Measurements from ENCODE around the gene UBR2. TPM values are rescaled to one million over a fixed set of nuclear protein-coding genes. Genes with fewer than 3 reads are reported as not detected.

The UBR2 gene
- total RNA-seq, 2 experiments from 2014 or later: 31.4 to 32.5 TPM

GRCh38 chr6:42711930-42712329 lies 148.1 kb downstream of the UBR2 start:
- H3K4me3 Mint-ChIP-seq: no peak overlapping the region
- CTCF ChIA-PET: no interaction called here
- DNase-seq: no peak
- H3K27ac Mint-ChIP-seq: no peak overlapping the region
- peaks cover 10% of the 10 kb centered on the region for H3K9me3 Mint-ChIP-seq
- H3K36me3 Mint-ChIP-seq: no peaks in the 10 kb centered on the region
- intact Hi-C loops (cut with micrococcal nuclease): no loop called here
- POLR2A ChIA-PET: no interaction called here
- no peaks in the 10 kb centered on the region for H3K4me1 Mint-ChIP-seq (ENCODE audit: low read depth)
- H3K27me3 Mint-ChIP-seq: no peaks in the 10 kb centered on the region

GRCh38 chr6:42714098-42714761 lies 150.4 kb downstream of the UBR2 start:
- Mint-ChIP-seq H3K27me3 (no peaks in the 10 kb centered on the region), H3K36me3 (no peaks in the 10 kb centered on the region), H3K9me3 (peaks cover 10% of the 10 kb centered on the region), H3K4me3 (no peak overlapping the region), H3K27ac (no peak overlapping the region), H3K4me1 (ENCODE audit: low read depth) (no peaks in the 10 kb centered on the region)
- ChIA-PET CTCF (interaction anchor here (1.3 kb wide), 1 partner anchor 12 kb away, joined by 4 read pairs; no protein-coding TSS in a partner anchor), POLR2A (interaction anchor here (0.7 kb wide), 1 partner anchor 13 kb away, joined by 3 read pairs; no protein-coding TSS in a partner anchor)
- intact Hi-C loops (cut with micrococcal nuclease): no loop called here
- DNase-seq: no peak

- ChIA-PET CTCF (interaction anchor here (1.3 kb wide), 1 partner anchor 10 kb away, joined by 5 read pairs; no protein-coding TSS in a partner anchor), POLR2A (no interaction called here)
- Mint-ChIP-seq H3K27me3 (no peaks in the 10 kb centered on the region), H3K4me3 (no peak overlapping the region), H3K9me3 (peaks cover 10% of the 10 kb centered on the region), H3K36me3 (no peaks in the 10 kb centered on the region), H3K27ac (no peak overlapping the region), H3K4me1 (ENCODE audit: low read depth) (no peaks in the 10 kb centered on the region)
- DNase-seq: no peak
- intact Hi-C loops (cut with micrococcal nuclease): no loop called here
Measured at GRCh38 chr6:42715871-42716270, 152.0 kb downstream of the UBR2 start.

- CTCF ChIA-PET: no interaction called here
- Mint-ChIP-seq H3K9me3 (no peaks in the 10 kb centered on the region), H3K27me3 (no peaks in the 10 kb centered on the region), H3K36me3 (no peaks in the 10 kb centered on the region), H3K4me3 (no peak overlapping the region), H3K27ac (no peak overlapping the region), H3K4me1 (ENCODE audit: low read depth) (peaks cover under 1% of the 10 kb centered on the region)
- no peak for DNase-seq
- intact Hi-C loops (cut with micrococcal nuclease): no loop called here
- POLR2A ChIA-PET: no interaction called here
Measured at GRCh38 chr6:42720739-42721138, 156.9 kb downstream of the UBR2 start.

- Mint-ChIP-seq H3K27me3 (no peaks in the 10 kb centered on the region), H3K36me3 (no peaks in the 10 kb centered on the region), H3K9me3 (no peaks in the 10 kb centered on the region), H3K27ac (no peak within 1 kb of the TSS), H3K4me3 (no peak within 1 kb of the TSS), H3K4me1 (ENCODE audit: low read depth) (peaks cover 16% of the 10 kb centered on the region)
- DNase-seq: no peak
- CTCF ChIA-PET: interaction anchor here (0.6 to 1.0 kb wide), 2 partner anchors 30 to 185 kb away, joined by 3 read pairs; no protein-coding TSS in a partner anchor
- POLR2A ChIA-PET: no interaction called here
- intact Hi-C loops (cut with micrococcal nuclease): no loop called here
Measured at GRCh38 chr6:42722497-42722896, 158.7 kb downstream of the UBR2 start, which contains the start of gene PRPH2. TSS of gene PRPH2 (minus strand) at chr6:42722597. CDS start at chr6:42722334, 263 bp downstream.

GRCh38 chr6:42724825-42725224 lies 161.0 kb downstream of the UBR2 start:
- Mint-ChIP-seq H3K9me3 (no peaks in the 10 kb centered on the region), H3K27ac (no peak overlapping the region), H3K4me3 (no peak overlapping the region), H3K36me3 (no peaks in the 10 kb centered on the region), H3K4me1 (ENCODE audit: low read depth) (peaks cover 20% of the 10 kb centered on the region), H3K27me3 (no peaks in the 10 kb centered on the region)
- intact Hi-C loops (cut with micrococcal nuclease): loop anchor here (5.0 kb wide), 4 partner anchors 33 to 172 kb away; partner anchors contain the start of gene BICRAL
- ChIA-PET CTCF (interaction anchor here (1.6 to 4.1 kb wide), 2 partner anchors 63 to 66 kb away, joined by 3 to 88 read pairs; no protein-coding TSS in a partner anchor), POLR2A (no interaction called here)
- no peak for DNase-seq

- POLR2A ChIA-PET: interaction anchor here (1.3 to 2.5 kb wide), 4 partner anchors 20 to 88 kb away, joined by 3 to 15 read pairs (median 4); partner anchors contain the start of gene TBCC
- CTCF ChIA-PET: interaction anchor here (0.5 to 4.1 kb wide), 40 partner anchors 8 to 512 kb away, joined by 3 to 88 read pairs (median 4); partner anchors contain the start of genes CNPY3, RPL7L1 and TBCC
- H3K4me3 Mint-ChIP-seq: peak overlapping the region; percentile 77
Measured at GRCh38 chr6:42726026-42726425, 162.2 kb downstream of the UBR2 start.

GRCh38 chr6:42726485-42727086 lies 162.8 kb downstream of the UBR2 start:
- DNase-seq: peak; percentile 80
- Mint-ChIP-seq H3K4me1 (ENCODE audit: low read depth) (peaks cover 20% of the 10 kb centered on the region), H3K4me3 (peak overlapping the region; percentile 77), H3K27ac (peak overlapping the region; percentile 93), H3K9me3 (no peaks in the 10 kb centered on the region), H3K27me3 (no peaks in the 10 kb centered on the region), H3K36me3 (no peaks in the 10 kb centered on the region)
- intact Hi-C loops (cut with micrococcal nuclease): loop anchor here (1.0 to 5.0 kb wide), 7 partner anchors 20 to 171 kb away; partner anchors contain the start of genes BICRAL, RPL7L1 and TBCC
- ChIA-PET POLR2A (interaction anchor here (1.3 to 2.5 kb wide), 4 partner anchors 19 to 89 kb away, joined by 3 to 15 read pairs (median 4); partner anchors contain the start of gene TBCC), CTCF (interaction anchor here (0.5 to 4.1 kb wide), 47 partner anchors 8 to 512 kb away, joined by 3 to 88 read pairs (median 4); partner anchors contain the start of genes CNPY3, RPL7L1 and TBCC)

More at GRCh38 chr6:42726026-42726425, 162.2 kb downstream of the UBR2 start:
- H3K4me1 Mint-ChIP-seq (ENCODE audit: low read depth): peaks cover 20% of the 10 kb centered on the region
- intact Hi-C loops (cut with micrococcal nuclease): loop anchor here (1.0 to 5.0 kb wide), 7 partner anchors 20 to 171 kb away; partner anchors contain the start of genes BICRAL, RPL7L1 and TBCC
- peak overlapping the region; percentile 93 for H3K27ac Mint-ChIP-seq
- no peak for DNase-seq
- no peaks in the 10 kb centered on the region for H3K9me3 Mint-ChIP-seq
- no peaks in the 10 kb centered on the region for H3K27me3 Mint-ChIP-seq
- H3K36me3 Mint-ChIP-seq: no peaks in the 10 kb centered on the region

GRCh38 chr6:42727087-42727611 lies 163.3 kb downstream of the UBR2 start:
- DNase-seq: peak; percentile 16
- Mint-ChIP-seq H3K4me3 (peak overlapping the region; percentile 77), H3K27ac (peak overlapping the region; percentile 93), H3K36me3 (no peaks in the 10 kb centered on the region), H3K4me1 (ENCODE audit: low read depth) (peaks cover 20% of the 10 kb centered on the region), H3K27me3 (no peaks in the 10 kb centered on the region), H3K9me3 (no peaks in the 10 kb centered on the region)
- ChIA-PET POLR2A (interaction anchor here (0.5 to 2.5 kb wide), 6 partner anchors 13 to 90 kb away, joined by 3 to 15 read pairs (median 4); partner anchors contain the start of gene TBCC), CTCF (interaction anchor here (0.8 to 4.1 kb wide), 31 partner anchors 10 to 513 kb away, joined by 3 to 88 read pairs (median 4); partner anchors contain the start of genes RPL7L1 and TBCC)
- intact Hi-C loops (cut with micrococcal nuclease): loop anchor here (5.0 kb wide), 4 partner anchors 35 to 170 kb away; partner anchors contain the start of gene BICRAL

- ChIA-PET CTCF (interaction anchor here (0.8 to 4.1 kb wide), 19 partner anchors 9 to 416 kb away, joined by 3 to 88 read pairs (median 4); partner anchors contain the start of genes RPL7L1 and TBCC), POLR2A (interaction anchor here (0.5 to 2.5 kb wide), 3 partner anchors 13 to 43 kb away, joined by 3 to 15 read pairs (median 3); partner anchors contain the start of gene TBCC)
- no peak overlapping the region for H3K4me3 Mint-ChIP-seq
- DNase-seq: no peak
- no peak overlapping the region for H3K27ac Mint-ChIP-seq
- no peaks in the 10 kb centered on the region for H3K36me3 Mint-ChIP-seq
- H3K9me3 Mint-ChIP-seq: no peaks in the 10 kb centered on the region
- peaks cover 20% of the 10 kb centered on the region for H3K4me1 Mint-ChIP-seq (ENCODE audit: low read depth)
- H3K27me3 Mint-ChIP-seq: no peaks in the 10 kb centered on the region
- intact Hi-C loops (cut with micrococcal nuclease): loop anchor here (5.0 kb wide), 4 partner anchors 35 to 170 kb away; partner anchors contain the start of gene BICRAL
Measured at GRCh38 chr6:42727627-42728026, 163.8 kb downstream of the UBR2 start.

- H3K4me3 Mint-ChIP-seq: no peak overlapping the region
- ChIA-PET POLR2A (interaction anchor here (0.6 to 1.6 kb wide), 4 partner anchors 16 to 53 kb away, joined by 3 to 4 read pairs (median 3); partner anchors contain the start of gene TBCC), CTCF (interaction anchor here (1.6 kb wide), 1 partner anchor 68 kb away, joined by 6 read pairs; no protein-coding TSS in a partner anchor)
- peaks cover 20% of the 10 kb centered on the region for H3K4me1 Mint-ChIP-seq (ENCODE audit: low read depth)
- no peaks in the 10 kb centered on the region for H3K9me3 Mint-ChIP-seq
- DNase-seq: no peak
- H3K27me3 Mint-ChIP-seq: no peaks in the 10 kb centered on the region
- no peaks in the 10 kb centered on the region for H3K36me3 Mint-ChIP-seq
- no peak overlapping the region for H3K27ac Mint-ChIP-seq
- intact Hi-C loops (cut with micrococcal nuclease): loop anchor here (5.0 kb wide), 4 partner anchors 37 to 168 kb away; partner anchors contain the start of gene BICRAL
Measured at GRCh38 chr6:42729731-42730130, 165.9 kb downstream of the UBR2 start.

Data from activated CD4-positive, alpha-beta memory T cell treated with anti-CD3 and anti-CD28 coated beads for 36 hours (primary cell).